ENCODE data around the gene VN1R5.

DNA sequence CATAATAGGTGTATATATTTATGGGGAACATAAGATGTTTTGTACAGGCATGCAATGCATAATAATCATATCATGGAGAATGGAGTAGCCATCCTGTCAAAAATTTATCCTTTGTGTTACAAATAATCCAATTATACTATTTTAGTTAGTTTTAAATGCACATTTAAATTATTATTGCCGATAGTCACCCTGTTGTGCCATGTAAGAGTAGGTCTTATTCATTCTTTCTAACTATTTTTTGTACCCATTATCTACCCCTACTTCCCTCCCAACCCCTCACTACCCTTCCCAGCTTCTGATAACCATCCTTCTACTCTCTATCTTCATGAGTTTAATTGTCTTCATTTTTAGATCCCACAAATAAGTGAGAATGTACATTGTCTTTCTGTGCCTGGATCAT, 8.3 kb upstream of the VN1R5 start:
- TF ChIP-seq ZNF747 (tag by site-specific recombination; IDR thresholded peaks at IDR 0.05) (no peak), ZBTB20 (tag by site-specific recombination; IDR thresholded peaks at IDR 0.05) (no peak), TCF7L2 (IDR thresholded peaks at IDR 0.05; ENCODE audit: borderline replicate concordance, low read depth, low read length) (no peak), ZNF501 (tag by site-specific recombination; IDR thresholded peaks at IDR 0.05) (no peak), ZNF707 (tag by site-specific recombination; IDR thresholded peaks at IDR 0.05) (no peak), ZNF146 (tag by site-specific recombination; IDR thresholded peaks at IDR 0.05) (no peak)
- TF ChIP-seq, protein P1, sequence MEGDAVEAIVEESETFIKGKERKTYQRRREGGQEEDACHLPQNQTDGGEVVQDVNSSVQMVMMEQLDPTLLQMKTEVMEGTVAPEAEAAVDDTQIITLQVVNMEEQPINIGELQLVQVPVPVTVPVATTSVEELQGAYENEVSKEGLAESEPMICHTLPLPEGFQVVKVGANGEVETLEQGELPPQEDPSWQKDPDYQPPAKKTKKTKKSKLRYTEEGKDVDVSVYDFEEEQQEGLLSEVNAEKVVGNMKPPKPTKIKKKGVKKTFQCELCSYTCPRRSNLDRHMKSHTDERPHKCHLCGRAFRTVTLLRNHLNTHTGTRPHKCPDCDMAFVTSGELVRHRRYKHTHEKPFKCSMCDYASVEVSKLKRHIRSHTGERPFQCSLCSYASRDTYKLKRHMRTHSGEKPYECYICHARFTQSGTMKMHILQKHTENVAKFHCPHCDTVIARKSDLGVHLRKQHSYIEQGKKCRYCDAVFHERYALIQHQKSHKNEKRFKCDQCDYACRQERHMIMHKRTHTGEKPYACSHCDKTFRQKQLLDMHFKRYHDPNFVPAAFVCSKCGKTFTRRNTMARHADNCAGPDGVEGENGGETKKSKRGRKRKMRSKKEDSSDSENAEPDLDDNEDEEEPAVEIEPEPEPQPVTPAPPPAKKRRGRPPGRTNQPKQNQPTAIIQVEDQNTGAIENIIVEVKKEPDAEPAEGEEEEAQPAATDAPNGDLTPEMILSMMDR (tag by site-specific recombination; IDR thresholded peaks at IDR 0.05) = no peak
- TF ChIP-seq, protein P2, sequence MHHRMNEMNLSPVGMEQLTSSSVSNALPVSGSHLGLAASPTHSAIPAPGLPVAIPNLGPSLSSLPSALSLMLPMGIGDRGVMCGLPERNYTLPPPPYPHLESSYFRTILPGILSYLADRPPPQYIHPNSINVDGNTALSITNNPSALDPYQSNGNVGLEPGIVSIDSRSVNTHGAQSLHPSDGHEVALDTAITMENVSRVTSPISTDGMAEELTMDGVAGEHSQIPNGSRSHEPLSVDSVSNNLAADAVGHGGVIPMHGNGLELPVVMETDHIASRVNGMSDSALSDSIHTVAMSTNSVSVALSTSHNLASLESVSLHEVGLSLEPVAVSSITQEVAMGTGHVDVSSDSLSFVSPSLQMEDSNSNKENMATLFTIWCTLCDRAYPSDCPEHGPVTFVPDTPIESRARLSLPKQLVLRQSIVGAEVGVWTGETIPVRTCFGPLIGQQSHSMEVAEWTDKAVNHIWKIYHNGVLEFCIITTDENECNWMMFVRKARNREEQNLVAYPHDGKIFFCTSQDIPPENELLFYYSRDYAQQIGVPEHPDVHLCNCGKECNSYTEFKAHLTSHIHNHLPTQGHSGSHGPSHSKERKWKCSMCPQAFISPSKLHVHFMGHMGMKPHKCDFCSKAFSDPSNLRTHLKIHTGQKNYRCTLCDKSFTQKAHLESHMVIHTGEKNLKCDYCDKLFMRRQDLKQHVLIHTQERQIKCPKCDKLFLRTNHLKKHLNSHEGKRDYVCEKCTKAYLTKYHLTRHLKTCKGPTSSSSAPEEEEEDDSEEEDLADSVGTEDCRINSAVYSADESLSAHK (tag by site-specific recombination; IDR thresholded peaks at IDR 0.05) = no peak
- TF ChIP-seq, protein P3, sequence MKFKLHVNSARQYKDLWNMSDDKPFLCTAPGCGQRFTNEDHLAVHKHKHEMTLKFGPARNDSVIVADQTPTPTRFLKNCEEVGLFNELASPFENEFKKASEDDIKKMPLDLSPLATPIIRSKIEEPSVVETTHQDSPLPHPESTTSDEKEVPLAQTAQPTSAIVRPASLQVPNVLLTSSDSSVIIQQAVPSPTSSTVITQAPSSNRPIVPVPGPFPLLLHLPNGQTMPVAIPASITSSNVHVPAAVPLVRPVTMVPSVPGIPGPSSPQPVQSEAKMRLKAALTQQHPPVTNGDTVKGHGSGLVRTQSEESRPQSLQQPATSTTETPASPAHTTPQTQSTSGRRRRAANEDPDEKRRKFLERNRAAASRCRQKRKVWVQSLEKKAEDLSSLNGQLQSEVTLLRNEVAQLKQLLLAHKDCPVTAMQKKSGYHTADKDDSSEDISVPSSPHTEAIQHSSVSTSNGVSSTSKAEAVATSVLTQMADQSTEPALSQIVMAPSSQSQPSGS (tag by site-specific recombination; IDR thresholded peaks at IDR 0.05; ENCODE audit: low read depth) = no peak
- TF ChIP-seq, protein P4, sequence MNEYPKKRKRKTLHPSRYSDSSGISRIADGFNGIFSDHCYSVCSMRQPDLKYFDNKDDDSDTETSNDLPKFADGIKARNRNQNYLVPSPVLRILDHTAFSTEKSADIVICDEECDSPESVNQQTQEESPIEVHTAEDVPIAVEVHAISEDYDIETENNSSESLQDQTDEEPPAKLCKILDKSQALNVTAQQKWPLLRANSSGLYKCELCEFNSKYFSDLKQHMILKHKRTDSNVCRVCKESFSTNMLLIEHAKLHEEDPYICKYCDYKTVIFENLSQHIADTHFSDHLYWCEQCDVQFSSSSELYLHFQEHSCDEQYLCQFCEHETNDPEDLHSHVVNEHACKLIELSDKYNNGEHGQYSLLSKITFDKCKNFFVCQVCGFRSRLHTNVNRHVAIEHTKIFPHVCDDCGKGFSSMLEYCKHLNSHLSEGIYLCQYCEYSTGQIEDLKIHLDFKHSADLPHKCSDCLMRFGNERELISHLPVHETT (tag by site-specific recombination; IDR thresholded peaks at IDR 0.05) = no peak

Measured in HEK293 (cell line).